ENCODE data around the gene SLC12A7.

SLC12A7 gene

GRCh38 chr5:1124205-1125029 lies 12.6 kb upstream of the SLC12A7 start:
- DNase-seq: no peak

GRCh38 chr5:1123418-1124147 lies 11.7 kb upstream of the SLC12A7 start:
- no peak for DNase-seq

- no peak for DNase-seq
These were observed 10.8 kb upstream of the SLC12A7 start for GRCh38 chr5:1122511-1123294.

DNA sequence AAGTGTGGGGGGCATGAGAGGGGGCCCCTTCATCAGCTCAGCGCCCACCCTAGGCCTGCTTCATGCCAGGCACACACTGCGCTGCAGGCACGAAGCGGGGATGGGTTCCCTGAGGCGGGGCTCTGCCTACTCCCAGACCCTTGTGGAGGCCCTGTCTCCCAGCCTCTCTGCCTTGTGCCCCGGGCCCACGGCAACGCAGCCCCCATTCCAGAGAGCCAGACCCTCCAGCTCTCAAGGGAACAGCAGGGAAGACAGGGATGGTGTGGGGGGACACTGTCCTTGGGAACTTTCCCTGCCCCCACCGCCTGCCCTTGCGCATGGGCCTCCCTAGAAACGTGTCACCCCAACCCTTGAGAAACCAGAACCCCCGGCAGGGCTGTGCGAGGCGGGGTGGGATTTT lies 10.0 kb upstream of the SLC12A7 start:
- DNase-seq: no peak

GRCh38 chr5:1121044-1121443 lies 9.2 kb upstream of the SLC12A7 start:
- DNase-seq: no peak

GRCh38 chr5:1120236-1120999 lies 8.6 kb upstream of the SLC12A7 start:
- no peak for DNase-seq

DNA sequence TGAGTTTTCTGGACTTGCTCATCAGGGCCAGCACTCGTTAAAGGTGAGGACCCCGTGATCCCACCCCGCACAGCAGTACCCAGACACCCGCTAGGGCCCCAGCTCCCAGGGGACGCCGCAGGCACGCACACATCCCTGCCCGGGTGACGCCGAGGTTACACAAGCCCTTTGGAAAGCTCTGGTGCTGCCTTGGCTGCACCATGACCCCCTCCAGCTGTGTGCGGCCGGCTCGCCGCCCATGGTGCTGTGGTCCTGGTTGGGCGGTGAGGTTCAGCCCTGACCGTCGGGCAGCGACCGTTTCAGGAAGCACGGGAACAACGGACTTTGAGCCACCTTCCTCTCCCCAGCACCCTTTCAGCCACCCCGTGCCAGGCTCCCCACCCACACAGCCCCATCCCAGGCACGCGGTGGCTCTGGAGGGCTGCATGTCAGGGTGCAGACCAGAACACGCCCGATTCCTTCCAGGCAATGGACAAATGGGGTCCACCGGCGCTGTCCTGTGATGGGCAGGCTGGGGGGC lies 7.5 kb upstream of the SLC12A7 start:
- DNase-seq: no peak

- DNase-seq: no peak
These were observed 6.9 kb upstream of the SLC12A7 start for GRCh38 chr5:1118738-1119137.

DNA sequence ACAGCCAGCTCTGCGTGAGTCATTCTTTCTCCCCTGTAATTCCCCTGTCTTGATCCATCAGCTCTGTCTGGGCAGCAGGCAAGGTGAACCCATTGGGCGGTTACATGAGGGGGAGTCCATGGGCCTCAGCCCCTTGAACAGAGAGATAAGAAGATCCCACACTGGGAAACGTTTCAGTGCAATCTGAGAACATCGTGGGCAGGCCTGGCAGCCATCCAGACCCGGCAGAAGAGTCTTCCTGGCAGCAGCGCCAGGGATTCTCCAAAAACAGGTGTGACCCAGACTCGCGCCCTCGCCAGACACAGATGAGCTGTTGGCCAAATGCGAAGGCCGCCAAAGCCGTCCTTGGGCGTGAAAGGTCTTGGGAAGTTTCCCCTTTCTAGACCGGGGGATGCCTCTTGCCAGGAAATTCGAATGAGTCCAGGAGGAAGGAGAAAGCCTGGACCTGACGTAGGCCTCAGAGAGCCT lies 6.4 kb upstream of the SLC12A7 start:
- DNase-seq: no peak

DNA sequence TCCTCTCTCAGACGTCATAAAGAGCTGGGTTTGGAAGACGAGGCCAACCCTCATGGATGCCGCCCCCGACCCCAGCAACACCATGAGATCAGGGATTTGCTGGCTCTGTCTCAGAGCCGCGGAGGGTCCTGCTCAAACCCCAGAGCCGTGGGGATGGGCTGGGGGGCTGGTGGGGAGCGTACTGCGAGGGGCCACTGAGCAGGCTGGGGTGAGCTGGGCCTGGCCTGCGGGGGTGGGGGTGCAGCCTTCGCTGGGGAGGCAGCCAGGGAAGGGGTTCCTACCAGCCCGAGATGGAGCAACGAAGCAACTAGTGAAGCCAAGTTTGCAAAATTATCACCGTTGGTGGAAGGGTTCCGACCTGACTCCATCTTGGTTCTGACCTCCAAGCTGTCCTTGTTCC lies 5.1 kb upstream of the SLC12A7 start:
- DNase-seq: no peak

GRCh38 chr5:1116109-1116740 lies 4.4 kb upstream of the SLC12A7 start:
- no peak for DNase-seq

DNA sequence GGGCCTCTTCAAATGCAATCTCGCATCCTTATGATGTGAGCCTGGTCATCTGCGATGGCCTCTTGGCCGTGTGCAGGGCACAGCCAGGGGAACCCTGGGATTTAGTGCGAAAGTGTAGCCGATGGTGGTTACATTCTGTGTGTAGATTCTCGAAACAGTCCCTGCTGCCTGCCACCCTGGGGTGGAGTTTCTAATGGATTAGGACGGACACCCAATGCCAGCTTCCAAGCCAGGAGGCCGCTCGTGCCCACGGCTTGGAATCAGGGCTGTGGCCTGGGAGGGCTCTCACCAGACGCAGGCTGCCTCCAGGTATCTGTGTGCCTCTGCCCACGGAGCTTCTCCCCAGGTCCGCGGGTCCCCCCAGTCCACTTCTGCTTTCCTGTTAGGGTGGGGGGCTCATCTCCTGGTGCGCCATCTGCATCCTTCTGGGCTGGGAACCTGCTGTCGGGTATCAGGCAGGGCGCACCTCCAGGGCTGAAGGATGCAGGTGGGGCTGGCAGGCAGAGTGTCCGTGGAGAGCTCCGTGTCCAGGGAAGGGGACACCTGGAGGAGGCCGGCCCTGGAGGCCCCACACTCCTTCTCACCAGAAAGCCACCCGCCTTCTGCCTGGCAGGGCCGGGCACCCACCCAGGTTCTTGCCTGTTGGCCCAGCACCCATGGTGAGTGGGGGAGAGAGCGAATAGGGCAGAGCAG lies 3.4 kb upstream of the SLC12A7 start:
- no peak for DNase-seq

GRCh38 chr5:1113805-1114586 lies 2.1 kb upstream of the SLC12A7 start:
- DNase-seq: no peak

DNA sequence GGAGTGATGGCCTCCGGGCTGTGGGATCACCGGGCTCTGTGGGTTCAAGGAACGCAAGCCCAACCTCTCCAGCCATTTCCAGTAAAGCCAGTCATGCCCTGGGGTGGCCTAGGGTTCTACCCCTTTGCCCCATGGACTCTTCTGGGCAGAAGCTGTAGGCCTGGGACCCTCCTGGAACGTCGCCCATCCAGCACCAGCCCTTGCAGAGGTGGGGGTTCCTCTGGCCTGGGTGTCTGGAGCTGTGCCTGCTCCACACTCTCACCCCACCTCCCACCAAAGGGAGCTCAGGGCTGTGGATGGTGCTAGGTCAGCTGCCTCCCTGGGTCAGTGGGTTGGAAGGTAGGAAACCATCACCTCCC lies 1.4 kb upstream of the SLC12A7 start:
- DNase-seq: no peak

DNA sequence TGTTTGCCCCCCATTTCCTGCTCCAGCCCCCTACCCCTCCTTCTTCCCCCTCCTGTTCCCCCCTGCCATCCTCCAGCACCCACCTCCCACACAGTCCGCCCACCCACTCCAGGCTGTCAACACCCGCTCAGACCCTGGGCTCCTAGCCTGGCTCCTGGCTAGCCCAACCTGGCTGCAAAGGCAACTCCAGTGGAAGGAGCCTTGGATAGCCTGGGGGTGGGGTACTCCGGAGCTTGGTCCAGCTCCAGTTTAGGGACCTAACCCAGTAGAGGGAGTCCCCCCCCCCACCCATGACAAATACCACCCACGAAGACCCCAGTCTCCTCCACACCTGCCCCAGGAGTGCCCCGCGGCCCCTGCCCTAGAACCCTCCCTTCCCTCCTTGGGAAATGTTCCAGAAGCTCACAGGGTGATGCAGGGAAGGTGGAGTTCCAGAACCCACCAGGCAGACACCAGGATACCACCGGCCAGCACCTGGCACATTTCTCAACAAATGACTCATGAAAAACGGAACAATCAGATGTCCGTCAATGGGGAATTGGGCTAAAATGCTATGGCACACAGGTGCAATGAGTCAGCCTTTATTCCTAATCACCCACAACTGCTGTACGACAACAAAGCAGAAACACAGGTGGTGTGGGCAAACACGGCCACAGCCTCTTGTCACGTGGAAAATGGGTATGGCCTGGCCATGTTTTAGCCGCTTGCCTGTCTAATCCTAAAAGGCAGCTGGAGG lies 901 bp upstream of the SLC12A7 start:
- DNase-seq: no peak

DNA sequence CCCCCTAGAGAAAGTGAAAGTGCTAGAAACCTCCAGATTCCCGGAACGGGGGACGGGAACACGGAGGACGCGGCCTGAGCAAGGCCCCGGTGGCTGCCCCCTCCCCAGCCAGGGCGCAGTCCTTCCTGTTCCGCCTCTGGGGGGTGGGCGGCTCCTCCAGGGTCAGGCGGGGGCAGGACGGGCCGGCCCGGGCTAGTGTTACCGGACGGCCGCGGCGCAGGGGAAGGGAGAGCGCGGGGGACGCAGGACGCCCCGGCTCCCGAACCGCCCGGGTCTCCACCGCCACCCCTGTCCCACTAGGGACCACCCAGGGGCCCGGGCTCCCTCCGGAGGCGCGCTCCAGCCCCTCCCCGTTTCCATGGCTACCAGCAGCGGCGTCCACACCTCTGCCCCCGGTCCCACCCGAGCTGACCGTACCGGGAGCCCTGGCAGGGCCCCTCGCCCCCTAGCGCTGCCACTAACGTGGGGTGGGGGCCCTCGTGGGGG lies 579 bp downstream of the SLC12A7 start:
- DNase-seq: no peak

DNA sequence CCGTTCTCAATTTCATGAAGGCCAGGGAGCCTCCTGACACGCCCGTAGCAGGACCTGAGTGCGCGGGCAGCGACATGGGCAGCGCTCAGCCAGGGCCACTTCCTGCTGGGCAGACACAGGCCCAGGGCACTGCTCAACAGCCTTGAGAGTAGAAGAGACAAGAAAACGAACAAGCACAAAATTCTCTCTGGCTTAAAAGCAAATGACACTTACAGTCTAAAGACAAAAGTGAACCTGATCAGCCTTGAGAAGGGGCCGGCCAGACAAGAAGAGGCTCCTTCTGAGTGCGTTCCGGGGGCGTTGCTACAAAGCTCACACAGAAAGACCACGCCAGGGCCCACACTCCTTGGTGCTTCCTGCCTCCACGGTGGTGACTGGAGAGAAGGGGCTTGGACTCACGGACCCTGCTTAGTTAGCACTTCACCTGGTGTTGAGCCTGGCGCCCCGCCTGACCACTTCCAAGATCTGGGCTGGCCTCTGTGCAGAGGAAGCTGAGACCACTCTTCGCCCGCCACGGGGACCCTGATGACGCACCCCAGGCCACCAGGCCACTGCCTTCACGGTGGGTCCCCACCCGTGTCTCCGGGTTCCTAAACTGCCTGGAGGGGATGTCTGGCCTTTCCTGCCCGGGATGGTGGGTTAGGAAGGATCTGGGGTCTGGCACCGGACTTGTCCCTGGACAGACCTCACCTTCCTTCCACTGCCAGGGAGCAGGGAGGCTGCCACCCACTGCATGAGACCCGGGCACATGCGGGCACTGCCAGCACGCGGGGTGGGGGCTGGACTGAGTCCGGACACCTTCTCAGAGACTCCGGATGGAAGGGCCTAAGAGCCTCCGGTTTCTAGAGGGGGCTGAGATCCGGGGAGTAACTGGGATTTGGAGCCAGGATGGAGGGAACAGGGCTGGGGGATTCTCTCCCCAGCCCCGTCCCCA lies 1.3 kb downstream of the SLC12A7 start:
- DNase-seq: no peak

DNA sequence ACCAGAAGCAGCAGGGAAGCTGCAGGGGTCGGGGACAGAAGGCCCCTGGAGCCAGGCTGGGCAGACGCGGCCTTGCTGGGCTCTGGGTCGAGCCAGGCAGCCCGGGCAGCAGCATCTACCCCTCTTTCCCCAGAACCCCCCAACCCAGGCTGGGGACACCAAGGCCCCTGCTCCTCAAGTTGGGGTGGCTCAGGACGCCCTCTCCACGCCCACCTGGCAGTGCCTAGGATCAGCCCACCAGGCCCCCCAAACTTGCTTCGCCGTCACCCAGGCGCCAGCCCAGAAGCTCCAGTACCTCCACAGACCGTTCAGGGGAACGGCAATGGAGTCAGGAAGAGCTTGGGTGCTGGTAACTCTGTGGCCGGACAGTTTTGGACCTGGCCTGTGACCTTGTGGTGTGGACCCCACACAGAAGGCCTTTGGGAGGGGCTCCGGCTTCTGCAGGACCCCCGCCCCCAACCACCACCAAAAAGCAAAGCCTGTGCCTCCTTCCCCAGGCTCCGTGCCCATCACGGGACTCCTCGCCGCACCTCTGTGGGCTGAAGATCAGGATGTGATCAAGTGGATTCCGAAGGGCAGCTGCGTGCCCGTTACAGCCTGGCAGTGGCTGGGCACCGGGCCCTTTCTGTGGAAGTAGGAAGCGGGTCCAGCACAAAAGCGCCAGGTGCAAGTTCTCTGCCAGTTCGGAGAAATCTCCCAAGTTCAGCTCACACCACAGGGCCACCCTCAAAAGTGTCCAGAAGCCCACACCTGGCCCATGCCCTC lies 2.1 kb downstream of the SLC12A7 start:
- no peak for DNase-seq

All from fibroblast of skin of right biceps (primary cell).